Measurements from ENCODE around the gene TAF8.

DNA sequence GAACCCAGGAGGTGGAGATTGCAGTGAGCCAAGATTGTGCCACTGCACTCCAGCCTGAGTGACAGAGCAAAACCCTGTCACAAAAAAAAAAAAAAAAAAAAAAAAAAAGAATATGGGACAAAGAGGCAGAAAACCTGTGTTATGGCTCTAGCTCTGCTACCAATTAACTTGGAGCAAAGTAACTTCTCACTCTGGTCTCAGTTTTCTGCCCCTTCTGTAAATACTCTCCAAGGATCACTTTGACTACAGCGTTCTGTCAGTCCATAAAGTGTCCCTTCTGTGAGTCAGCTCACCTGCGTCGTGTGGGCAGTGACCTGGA, 67.5 kb downstream of the TAF8 start:
- no peak for TF ChIP-seq POLR2AphosphoS5 (IDR thresholded peaks at IDR 0.05; ENCODE audit: low read depth, low read length)
- TF ChIP-seq, protein P1, sequence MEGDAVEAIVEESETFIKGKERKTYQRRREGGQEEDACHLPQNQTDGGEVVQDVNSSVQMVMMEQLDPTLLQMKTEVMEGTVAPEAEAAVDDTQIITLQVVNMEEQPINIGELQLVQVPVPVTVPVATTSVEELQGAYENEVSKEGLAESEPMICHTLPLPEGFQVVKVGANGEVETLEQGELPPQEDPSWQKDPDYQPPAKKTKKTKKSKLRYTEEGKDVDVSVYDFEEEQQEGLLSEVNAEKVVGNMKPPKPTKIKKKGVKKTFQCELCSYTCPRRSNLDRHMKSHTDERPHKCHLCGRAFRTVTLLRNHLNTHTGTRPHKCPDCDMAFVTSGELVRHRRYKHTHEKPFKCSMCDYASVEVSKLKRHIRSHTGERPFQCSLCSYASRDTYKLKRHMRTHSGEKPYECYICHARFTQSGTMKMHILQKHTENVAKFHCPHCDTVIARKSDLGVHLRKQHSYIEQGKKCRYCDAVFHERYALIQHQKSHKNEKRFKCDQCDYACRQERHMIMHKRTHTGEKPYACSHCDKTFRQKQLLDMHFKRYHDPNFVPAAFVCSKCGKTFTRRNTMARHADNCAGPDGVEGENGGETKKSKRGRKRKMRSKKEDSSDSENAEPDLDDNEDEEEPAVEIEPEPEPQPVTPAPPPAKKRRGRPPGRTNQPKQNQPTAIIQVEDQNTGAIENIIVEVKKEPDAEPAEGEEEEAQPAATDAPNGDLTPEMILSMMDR (IDR thresholded peaks at IDR 0.05), result no peak
- no peak for TF ChIP-seq SIN3A (IDR thresholded peaks at IDR 0.05; ENCODE audit: borderline replicate concordance, insufficient read depth, low read depth, low read length)

Measured in Panc1 (cell line).